Body of pancreas (tissue), 4 donors: Measurements from ENCODE around the gene FKBP15.

Experiments used
- POLR2A ChIP-seq, 3 donors: fragments of 450-650 bp; IDR thresholded peaks; one replicate each; pipeline ENCODE4 v1.6.1; 2016; ENCODE audit warnings: antibody characterized with exemption in 3 of 3, mild to moderate bottlenecking in 2 of 3
- TF ChIP-seq, protein P1 (sequence below), 7 experiments: fragments of 450-650 bp in 4 of 7; fragments of 200-600 bp in 3 of 7; sonication (generic) in 3 of 7; IDR thresholded peaks; one replicate each; pipeline ENCODE4 v1.5.1; 2016 to 2019; ENCODE audit warnings: antibody characterized with exemption in 7 of 7

- TF ChIP-seq POLR2A (IDR thresholded peaks at IDR 0.05): no peak
- TF ChIP-seq, protein P1, sequence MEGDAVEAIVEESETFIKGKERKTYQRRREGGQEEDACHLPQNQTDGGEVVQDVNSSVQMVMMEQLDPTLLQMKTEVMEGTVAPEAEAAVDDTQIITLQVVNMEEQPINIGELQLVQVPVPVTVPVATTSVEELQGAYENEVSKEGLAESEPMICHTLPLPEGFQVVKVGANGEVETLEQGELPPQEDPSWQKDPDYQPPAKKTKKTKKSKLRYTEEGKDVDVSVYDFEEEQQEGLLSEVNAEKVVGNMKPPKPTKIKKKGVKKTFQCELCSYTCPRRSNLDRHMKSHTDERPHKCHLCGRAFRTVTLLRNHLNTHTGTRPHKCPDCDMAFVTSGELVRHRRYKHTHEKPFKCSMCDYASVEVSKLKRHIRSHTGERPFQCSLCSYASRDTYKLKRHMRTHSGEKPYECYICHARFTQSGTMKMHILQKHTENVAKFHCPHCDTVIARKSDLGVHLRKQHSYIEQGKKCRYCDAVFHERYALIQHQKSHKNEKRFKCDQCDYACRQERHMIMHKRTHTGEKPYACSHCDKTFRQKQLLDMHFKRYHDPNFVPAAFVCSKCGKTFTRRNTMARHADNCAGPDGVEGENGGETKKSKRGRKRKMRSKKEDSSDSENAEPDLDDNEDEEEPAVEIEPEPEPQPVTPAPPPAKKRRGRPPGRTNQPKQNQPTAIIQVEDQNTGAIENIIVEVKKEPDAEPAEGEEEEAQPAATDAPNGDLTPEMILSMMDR (IDR thresholded peaks at IDR 0.05): no peak
Measured at GRCh38 chr9:113181165-113181564, 39.9 kb downstream of the FKBP15 start.
